NT2/D1 (cell line): ENCODE data around the gene KRT72.

Source experiments
- SUZ12 ChIP-seq: IDR thresholded peaks from 2 replicates; pipeline ENCODE4 v1.6.1; 2011; ENCODE audit not compliant: insufficient read length, insufficient read depth; ENCODE audit errors: extremely low read depth
- YY1 ChIP-seq: IDR thresholded peaks from 2 replicates; pipeline ENCODE4 v1.6.1; 2011; ENCODE audit not compliant: insufficient read length, insufficient read depth
- ZNF274 ChIP-seq: IDR thresholded peaks from 2 replicates; pipeline ENCODE4 v1.6.1; 2011; ENCODE audit warnings: mild to moderate bottlenecking, low read depth, low read length

DNA sequence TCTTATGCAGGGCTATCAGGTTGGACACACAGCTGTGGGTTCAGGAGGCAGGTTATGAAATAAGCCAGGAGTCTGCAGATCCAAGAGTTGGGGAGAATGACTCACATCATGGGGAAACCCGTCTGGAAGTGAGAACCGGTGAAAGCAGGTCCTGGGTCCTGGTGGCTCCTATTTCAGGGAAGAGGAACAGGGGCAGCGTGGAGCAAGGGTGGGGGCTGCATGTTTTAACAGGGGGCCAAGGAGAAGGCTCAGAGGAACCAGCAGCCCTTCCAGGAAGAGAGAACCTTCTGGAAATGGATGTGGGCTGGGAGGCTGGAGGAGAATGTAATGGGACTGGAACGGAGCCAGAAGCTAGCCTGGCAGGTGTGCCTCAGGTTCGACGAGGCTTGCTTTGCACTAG, 19.8 kb downstream of the KRT72 start:
- TF ChIP-seq SUZ12 (no peak), ZNF274 (no peak), YY1 (no peak)
